H1 (cell line): ENCODE results near the gene HNRNPAB. TPM values are rescaled to one million over a fixed set of nuclear protein-coding genes. Genes with fewer than 3 reads are reported as not detected.

Experiments
- BACH1 ChIP-seq: IDR thresholded peaks from 2 replicates; pipeline ENCODE4 v1.6.1; 2012; ENCODE audit warnings: low read length, improper control_type of control experiment
- BCL11A ChIP-seq, 2 experiments: IDR thresholded peaks; one replicate each; pipeline ENCODE4 v1.6.1; 2011; ENCODE audit warnings: low read depth in 2 of 2, low read length in 2 of 2, mild to moderate bottlenecking in 2 of 2
- CEBPB ChIP-seq: IDR thresholded peaks from 2 replicates; pipeline ENCODE4 v1.6.1; 2012; ENCODE audit warnings: low read depth, low read length
- CHD1 ChIP-seq: IDR thresholded peaks from 2 replicates; pipeline ENCODE4 v1.6.1; 2012; ENCODE audit warnings: low read depth, low read length, improper control_type of control experiment
- CREB1 ChIP-seq: IDR thresholded peaks from 2 replicates; pipeline ENCODE4 v1.6.1; 2012; ENCODE audit warnings: inconsistent platforms
- RAD21 ChIP-seq, 2 experiments: IDR thresholded peaks in 1 of 2; conservative IDR thresholded peaks in 1 of 2; 2 replicates each; pipeline ENCODE4 v1.6.1; 2011; ENCODE audit warnings: low read depth in 2 of 2, low read length in 2 of 2, improper control_type of control experiment in 1 of 2, inconsistent platforms in 1 of 2, mild to moderate bottlenecking in 1 of 2, moderate library complexity in 1 of 2
- RFX5 ChIP-seq: IDR thresholded peaks from 2 replicates; pipeline ENCODE4 v1.6.1; 2011; ENCODE audit warnings: low read depth, low read length, improper control_type of control experiment, borderline replicate concordance
- RNF2 ChIP-seq: fragments of 200-900, 300-1000 bp; sonication (generic); IDR thresholded peaks from 2 replicates; pipeline ENCODE4 v1.7.1; 2016; ENCODE audit warnings: borderline replicate concordance, low read depth, mild to moderate bottlenecking, antibody characterized with exemption, low read length; ENCODE audit not compliant: poor library complexity, severe bottlenecking; ENCODE audit errors: missing control alignments
- SIX5 ChIP-seq: IDR thresholded peaks from 2 replicates; pipeline ENCODE4 v1.6.1; 2011; ENCODE audit warnings: mild to moderate bottlenecking, low read depth, low read length
- polyA plus RNA-seq, 7 experiments: library from polyadenylated mRNA; depleted of rRNA in 3 of 7; stranded (reverse) in 5 of 7; unstranded in 2 of 7; fragments of >200 nt in 5 of 7; fragments of 200-250 nt in 2 of 7; gene quantifications; 1 replicate in 5 of 7; 2 replicates in 1 of 7; 4 replicates in 1 of 7; pipeline versions ENCODE4 v1.2.1 to v1.2.3, GENCODE V29; 2011 to 2013; ENCODE audit warnings: missing spikeins in 2 of 7, mixed read lengths in 2 of 7
- total RNA-seq: library from RNA; stranded (reverse); fragmentation: NEBNext Ultra II Directional; extraction: Animal tissue kit (Norgen Biotek cat#: 25700); gene quantifications from 2 replicates; pipeline ENCODE4 v1.2.1, GENCODE V29; 2021
- TF ChIP-seq, protein P1 (sequence below): fragments of 300-600 bp; sonication (generic); IDR thresholded peaks from 2 replicates; pipeline ENCODE4 v1.7.1; 2012; ENCODE audit warnings: low read length, moderate library complexity, mild to moderate bottlenecking, inconsistent platforms; ENCODE audit not compliant: insufficient replicate concordance
- TF ChIP-seq, protein P2 (sequence below): IDR thresholded peaks from 2 replicates; pipeline ENCODE4 v1.6.1; 2012; ENCODE audit warnings: low read length, inconsistent platforms

The HNRNPAB gene
- total and polyA plus RNA-seq, 2 of the 8 experiments (the other 6 are each of a cell fraction or from before 2014, with no cell fraction given), result 373 to 563 TPM

DNA sequence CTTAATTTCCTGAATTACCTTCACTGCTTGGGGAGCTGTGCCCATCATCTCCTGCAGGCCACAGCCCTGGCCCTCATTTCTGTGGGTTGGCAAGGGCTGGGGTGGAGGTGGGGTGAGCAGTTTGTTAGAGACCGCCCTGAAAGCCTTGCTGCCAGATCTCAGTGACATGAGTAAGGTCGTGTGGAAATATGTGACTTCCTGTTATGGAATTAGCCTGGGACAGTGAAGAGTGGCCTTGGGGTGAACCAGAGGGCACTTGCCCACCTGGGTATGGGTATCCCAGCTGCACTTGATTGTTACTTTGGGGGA is 2.5 kb upstream of the HNRNPAB start (continued):
- TF ChIP-seq, protein P1, sequence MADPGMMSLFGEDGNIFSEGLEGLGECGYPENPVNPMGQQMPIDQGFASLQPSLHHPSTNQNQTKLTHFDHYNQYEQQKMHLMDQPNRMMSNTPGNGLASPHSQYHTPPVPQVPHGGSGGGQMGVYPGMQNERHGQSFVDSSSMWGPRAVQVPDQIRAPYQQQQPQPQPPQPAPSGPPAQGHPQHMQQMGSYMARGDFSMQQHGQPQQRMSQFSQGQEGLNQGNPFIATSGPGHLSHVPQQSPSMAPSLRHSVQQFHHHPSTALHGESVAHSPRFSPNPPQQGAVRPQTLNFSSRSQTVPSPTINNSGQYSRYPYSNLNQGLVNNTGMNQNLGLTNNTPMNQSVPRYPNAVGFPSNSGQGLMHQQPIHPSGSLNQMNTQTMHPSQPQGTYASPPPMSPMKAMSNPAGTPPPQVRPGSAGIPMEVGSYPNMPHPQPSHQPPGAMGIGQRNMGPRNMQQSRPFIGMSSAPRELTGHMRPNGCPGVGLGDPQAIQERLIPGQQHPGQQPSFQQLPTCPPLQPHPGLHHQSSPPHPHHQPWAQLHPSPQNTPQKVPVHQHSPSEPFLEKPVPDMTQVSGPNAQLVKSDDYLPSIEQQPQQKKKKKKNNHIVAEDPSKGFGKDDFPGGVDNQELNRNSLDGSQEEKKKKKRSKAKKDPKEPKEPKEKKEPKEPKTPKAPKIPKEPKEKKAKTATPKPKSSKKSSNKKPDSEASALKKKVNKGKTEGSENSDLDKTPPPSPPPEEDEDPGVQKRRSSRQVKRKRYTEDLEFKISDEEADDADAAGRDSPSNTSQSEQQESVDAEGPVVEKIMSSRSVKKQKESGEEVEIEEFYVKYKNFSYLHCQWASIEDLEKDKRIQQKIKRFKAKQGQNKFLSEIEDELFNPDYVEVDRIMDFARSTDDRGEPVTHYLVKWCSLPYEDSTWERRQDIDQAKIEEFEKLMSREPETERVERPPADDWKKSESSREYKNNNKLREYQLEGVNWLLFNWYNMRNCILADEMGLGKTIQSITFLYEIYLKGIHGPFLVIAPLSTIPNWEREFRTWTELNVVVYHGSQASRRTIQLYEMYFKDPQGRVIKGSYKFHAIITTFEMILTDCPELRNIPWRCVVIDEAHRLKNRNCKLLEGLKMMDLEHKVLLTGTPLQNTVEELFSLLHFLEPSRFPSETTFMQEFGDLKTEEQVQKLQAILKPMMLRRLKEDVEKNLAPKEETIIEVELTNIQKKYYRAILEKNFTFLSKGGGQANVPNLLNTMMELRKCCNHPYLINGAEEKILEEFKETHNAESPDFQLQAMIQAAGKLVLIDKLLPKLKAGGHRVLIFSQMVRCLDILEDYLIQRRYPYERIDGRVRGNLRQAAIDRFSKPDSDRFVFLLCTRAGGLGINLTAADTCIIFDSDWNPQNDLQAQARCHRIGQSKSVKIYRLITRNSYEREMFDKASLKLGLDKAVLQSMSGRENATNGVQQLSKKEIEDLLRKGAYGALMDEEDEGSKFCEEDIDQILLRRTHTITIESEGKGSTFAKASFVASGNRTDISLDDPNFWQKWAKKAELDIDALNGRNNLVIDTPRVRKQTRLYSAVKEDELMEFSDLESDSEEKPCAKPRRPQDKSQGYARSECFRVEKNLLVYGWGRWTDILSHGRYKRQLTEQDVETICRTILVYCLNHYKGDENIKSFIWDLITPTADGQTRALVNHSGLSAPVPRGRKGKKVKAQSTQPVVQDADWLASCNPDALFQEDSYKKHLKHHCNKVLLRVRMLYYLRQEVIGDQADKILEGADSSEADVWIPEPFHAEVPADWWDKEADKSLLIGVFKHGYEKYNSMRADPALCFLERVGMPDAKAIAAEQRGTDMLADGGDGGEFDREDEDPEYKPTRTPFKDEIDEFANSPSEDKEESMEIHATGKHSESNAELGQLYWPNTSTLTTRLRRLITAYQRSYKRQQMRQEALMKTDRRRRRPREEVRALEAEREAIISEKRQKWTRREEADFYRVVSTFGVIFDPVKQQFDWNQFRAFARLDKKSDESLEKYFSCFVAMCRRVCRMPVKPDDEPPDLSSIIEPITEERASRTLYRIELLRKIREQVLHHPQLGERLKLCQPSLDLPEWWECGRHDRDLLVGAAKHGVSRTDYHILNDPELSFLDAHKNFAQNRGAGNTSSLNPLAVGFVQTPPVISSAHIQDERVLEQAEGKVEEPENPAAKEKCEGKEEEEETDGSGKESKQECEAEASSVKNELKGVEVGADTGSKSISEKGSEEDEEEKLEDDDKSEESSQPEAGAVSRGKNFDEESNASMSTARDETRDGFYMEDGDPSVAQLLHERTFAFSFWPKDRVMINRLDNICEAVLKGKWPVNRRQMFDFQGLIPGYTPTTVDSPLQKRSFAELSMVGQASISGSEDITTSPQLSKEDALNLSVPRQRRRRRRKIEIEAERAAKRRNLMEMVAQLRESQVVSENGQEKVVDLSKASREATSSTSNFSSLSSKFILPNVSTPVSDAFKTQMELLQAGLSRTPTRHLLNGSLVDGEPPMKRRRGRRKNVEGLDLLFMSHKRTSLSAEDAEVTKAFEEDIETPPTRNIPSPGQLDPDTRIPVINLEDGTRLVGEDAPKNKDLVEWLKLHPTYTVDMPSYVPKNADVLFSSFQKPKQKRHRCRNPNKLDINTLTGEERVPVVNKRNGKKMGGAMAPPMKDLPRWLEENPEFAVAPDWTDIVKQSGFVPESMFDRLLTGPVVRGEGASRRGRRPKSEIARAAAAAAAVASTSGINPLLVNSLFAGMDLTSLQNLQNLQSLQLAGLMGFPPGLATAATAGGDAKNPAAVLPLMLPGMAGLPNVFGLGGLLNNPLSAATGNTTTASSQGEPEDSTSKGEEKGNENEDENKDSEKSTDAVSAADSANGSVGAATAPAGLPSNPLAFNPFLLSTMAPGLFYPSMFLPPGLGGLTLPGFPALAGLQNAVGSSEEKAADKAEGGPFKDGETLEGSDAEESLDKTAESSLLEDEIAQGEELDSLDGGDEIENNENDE, result no peak
- no peak for TF ChIP-seq RAD21 (IDR thresholded peaks at IDR 0.05 in 1 of 2, conservative IDR thresholded peaks at IDR 0.05 in 1 of 2; ENCODE audit: low read depth in 2 of 2, low read length in 2 of 2)
- no peak for TF ChIP-seq CEBPB
- TF ChIP-seq BCL11A (IDR thresholded peaks at IDR 0.05; ENCODE audit: low read depth in 2 of 2, low read length in 2 of 2), result no peak
- TF ChIP-seq, protein P2, sequence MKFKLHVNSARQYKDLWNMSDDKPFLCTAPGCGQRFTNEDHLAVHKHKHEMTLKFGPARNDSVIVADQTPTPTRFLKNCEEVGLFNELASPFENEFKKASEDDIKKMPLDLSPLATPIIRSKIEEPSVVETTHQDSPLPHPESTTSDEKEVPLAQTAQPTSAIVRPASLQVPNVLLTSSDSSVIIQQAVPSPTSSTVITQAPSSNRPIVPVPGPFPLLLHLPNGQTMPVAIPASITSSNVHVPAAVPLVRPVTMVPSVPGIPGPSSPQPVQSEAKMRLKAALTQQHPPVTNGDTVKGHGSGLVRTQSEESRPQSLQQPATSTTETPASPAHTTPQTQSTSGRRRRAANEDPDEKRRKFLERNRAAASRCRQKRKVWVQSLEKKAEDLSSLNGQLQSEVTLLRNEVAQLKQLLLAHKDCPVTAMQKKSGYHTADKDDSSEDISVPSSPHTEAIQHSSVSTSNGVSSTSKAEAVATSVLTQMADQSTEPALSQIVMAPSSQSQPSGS, result no peak
- TF ChIP-seq CHD1, result no peak
- no peak for TF ChIP-seq SIX5
- TF ChIP-seq RNF2, result no peak
- TF ChIP-seq CREB1, result no peak
- no peak for TF ChIP-seq BACH1
- TF ChIP-seq RFX5, result no peak
